ENCODE measurements around the gene DHRS4L2.
"Not testable (repeated sequence)": the region's sequence is repeated elsewhere in the genome, so short reads cannot be mapped to it uniquely, and the experiment has no call there.

DHRS4L2 gene

GRCh38 chr14:23988607-23989363 is at the start of gene DHRS4L2:
Gene DHRS4L2, plus strand, starts transcription at chr14:23988929. Its CDS starts 19 bp downstream, at chr14:23988948.
- DNase-seq (ENCODE audit: low read depth), result peak; percentile 59

GRCh38 chr14:23939607-23940326 is 49.0 kb upstream of the DHRS4L2 start:
- DNase-seq (ENCODE audit: low read depth), result no peak

DNA sequence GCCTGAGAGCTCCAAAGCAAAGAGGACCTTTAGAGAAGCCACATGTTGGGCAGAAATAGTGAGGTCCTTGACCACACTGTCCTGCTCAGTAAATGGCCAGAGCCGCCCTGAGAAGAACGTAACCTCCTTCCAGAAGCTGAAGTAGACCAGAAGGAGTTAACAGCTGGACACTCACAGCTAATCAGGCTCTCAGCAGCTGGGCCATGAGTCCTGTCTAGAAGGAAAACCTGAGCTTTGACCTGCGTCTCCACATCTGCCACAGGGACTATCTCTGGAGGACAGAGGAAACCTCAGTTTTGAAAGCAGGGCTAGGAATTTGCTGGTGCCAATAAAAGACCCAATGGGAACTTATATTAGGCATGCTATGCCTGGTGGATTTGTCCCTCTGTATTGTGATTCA is 47.5 kb upstream of the DHRS4L2 start:
- DNase-seq (ENCODE audit: low read depth), result no peak

- DNase-seq (ENCODE audit: low read depth), result no peak
Measured at GRCh38 chr14:23941669-23942068, 47.1 kb upstream of the DHRS4L2 start.

- no peak for DNase-seq (ENCODE audit: low read depth)
Measured at GRCh38 chr14:23942587-23942986, 46.1 kb upstream of the DHRS4L2 start.

DNA sequence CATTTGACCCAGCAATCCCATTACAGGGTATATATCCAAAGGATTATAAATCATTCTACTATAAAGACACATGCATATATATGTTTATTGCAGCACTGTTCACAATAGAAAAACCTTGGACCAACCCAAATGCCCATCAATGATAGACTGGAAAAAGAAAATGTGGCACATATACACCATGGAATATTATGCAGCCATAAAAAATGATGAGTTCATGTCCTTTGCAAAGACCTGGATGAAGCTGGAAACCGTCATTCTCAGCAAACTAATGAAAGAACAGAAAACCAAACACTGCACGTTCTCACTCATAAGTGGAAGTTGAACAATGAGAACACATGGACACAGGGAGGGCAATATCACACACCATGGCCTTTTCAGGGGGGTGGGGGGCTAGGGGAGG is 39.7 kb upstream of the DHRS4L2 start:
- DNase-seq (ENCODE audit: low read depth), result not testable (repeated sequence)

DNA sequence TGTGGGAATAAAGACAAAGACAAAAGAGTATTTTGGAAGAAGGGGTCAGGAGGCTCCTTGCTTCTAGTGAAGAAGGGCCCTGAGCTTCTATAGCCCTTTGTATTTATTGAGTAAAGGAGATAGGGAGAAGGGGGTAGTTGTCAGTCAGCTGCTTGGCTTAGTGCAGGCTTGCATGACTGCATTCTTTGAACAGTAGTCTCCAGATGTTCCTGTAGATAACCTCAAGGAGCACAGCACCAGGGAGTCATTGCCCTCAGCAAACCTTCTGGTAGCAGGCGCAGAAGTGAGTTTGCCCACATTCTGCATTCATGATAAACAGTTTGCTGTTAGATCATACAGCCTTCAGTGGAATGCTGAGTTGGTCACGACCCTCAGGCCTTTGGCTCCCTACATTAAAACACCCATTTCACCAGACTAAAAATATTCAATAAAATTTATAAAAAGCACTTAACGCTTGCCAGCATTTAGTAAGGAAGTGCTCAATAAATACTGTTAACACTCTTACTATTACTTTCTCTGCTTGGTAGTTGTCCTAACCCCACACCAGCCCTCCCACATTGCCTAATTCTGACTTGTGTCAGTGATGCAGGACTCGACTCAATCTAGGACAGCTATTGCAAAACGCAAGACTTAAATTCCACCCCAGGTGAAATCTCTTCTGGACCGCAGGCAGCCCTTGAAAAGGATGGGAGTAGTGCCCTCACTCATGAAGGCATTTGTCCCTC is 38.2 kb upstream of the DHRS4L2 start:
- no peak for DNase-seq (ENCODE audit: low read depth)

DNA sequence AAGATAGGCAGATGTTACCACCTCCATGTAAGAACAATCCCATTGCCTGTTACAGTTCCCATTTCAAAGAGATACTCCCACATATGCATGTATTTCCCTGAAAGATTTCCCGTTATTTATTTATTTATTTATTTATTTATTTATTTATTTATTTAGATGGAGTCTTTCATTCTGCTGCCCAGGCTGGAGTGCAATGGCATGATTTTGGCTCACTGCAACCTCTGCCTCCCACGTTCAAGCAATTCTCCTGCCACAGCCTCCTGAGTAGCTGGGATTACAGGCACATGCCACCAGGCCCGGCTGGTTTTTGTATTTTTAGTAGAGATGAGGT is 37.6 kb upstream of the DHRS4L2 start:
- not testable (repeated sequence) for DNase-seq (ENCODE audit: low read depth)

GRCh38 chr14:23951590-23952201 is 37.0 kb upstream of the DHRS4L2 start:
- DNase-seq (ENCODE audit: low read depth), result no peak

DNA sequence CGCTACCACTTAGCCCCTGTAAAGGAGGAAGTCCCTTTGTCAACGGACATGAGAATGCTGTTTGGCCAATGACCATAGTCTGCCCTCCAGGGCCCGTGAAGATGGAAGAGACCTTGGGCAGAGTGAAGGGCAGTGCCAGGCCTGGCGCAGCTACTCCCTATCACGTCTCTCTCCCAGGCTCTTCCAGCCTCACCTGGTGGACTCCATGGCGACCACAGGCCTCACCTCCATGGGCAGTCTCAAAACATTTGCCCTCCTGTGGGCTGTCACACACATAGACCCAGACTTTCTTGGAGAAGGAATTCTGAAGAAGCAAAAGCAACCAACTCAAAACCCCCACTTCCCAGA is 35.6 kb upstream of the DHRS4L2 start:
- not testable (repeated sequence) for DNase-seq (ENCODE audit: low read depth)

- peak; percentile 60 for DNase-seq (ENCODE audit: low read depth)
Measured at GRCh38 chr14:23953464-23954278, 35.1 kb upstream of the DHRS4L2 start, which contains the start of gene DHRS4. Gene DHRS4, plus strand, starts transcription at chr14:23953770. Its CDS starts 19 bp downstream, at chr14:23953789.

- DNase-seq (ENCODE audit: low read depth), result not testable (repeated sequence)
Measured at GRCh38 chr14:23954279-23954614, 34.5 kb upstream of the DHRS4L2 start.

DNA sequence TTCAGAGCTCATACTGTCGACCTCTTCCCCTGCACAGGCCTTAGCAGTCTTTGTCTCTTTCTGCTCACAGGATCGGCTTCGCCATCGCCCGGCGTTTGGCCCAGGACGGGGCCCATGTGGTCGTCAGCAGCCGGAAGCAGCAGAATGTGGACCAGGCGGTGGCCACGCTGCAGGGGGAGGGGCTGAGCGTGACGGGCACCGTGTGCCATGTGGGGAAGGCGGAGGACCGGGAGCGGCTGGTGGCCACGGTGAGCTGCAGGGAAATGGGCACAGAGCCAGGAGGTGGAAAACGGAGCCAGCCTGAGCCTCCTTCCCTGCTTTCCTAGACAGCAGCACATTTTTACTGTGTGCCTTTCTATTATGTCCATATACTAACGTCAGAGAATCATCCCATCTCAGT is 33.8 kb upstream of the DHRS4L2 start:
- DNase-seq (ENCODE audit: low read depth), result not testable (repeated sequence)

DNA sequence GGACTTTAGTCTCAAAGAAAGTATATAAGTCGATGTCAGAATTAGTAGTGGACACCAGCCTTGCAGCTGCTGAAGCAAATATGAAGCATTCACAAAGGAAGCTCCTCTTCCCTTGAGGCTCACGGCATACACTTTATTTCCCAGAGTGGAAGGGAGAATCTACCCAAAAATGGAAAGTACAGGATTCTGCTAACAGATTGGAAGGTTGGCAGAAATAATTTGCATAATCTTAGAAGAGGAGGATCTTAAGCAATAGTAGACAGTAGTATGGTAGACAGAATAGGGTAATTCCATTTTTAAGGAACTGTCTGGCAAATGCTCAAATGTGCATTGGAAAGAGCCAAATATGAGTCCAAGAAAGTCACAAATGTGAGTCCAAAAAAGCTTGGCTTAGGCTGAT is 32.9 kb upstream of the DHRS4L2 start:
- DNase-seq (ENCODE audit: low read depth), result not testable (repeated sequence)

DNA sequence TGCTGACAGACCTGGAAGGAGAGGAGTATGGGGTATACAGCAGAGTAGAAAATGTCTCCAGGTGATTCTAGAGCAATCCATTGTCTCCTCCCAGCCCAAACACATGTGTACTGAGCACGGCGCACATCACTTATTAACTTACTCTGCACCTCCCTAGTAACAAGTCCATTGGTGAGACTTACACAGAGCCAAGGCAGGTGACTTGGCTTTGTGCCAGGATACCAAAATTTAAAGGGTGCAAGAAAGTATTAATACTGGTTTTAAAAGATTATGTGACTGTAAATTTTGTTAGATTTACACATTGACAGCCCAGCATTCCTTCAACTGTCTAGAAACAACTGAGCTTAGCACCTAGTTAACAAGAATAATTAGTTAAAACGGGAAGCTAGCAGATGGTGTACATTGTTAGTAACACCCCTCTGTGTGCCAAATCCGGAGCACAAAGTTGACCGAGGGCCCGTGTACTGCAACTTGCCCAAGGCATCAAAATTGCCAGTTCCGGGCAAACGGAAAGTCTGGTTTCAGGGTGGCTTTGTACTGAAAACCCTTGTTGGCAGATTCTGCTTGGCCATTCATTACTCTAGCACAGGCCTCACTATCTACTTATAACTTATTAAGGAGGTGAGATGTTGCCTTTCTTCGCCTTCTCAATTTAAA is 30.7 kb upstream of the DHRS4L2 start:
- DNase-seq (ENCODE audit: low read depth), result not testable (repeated sequence)

DNA sequence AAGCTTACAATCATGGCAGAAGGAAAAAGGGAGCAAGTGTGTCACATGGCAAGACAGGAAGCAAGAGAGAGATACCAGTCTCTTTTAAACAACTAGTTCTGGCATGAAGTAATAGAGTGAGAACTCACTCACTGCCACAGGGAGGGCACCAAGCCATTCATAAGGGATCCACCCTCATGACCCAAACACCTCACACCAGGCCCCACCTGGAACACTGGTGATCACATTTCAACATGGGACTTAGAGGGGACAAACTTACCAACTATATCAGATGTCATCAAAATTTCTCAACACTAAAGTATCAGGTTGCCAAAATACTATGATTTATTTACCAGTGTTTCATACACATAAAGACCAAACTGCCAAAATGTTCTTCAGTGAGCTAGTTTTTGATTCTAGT is 27.8 kb upstream of the DHRS4L2 start:
- not testable (repeated sequence) for DNase-seq (ENCODE audit: low read depth)

- not testable (repeated sequence) for DNase-seq (ENCODE audit: low read depth)
Measured at GRCh38 chr14:23961704-23962103, 27.0 kb upstream of the DHRS4L2 start.

GRCh38 chr14:23969130-23969480 is 19.6 kb upstream of the DHRS4L2 start:
- DNase-seq (ENCODE audit: low read depth), result not testable (repeated sequence)

DNA sequence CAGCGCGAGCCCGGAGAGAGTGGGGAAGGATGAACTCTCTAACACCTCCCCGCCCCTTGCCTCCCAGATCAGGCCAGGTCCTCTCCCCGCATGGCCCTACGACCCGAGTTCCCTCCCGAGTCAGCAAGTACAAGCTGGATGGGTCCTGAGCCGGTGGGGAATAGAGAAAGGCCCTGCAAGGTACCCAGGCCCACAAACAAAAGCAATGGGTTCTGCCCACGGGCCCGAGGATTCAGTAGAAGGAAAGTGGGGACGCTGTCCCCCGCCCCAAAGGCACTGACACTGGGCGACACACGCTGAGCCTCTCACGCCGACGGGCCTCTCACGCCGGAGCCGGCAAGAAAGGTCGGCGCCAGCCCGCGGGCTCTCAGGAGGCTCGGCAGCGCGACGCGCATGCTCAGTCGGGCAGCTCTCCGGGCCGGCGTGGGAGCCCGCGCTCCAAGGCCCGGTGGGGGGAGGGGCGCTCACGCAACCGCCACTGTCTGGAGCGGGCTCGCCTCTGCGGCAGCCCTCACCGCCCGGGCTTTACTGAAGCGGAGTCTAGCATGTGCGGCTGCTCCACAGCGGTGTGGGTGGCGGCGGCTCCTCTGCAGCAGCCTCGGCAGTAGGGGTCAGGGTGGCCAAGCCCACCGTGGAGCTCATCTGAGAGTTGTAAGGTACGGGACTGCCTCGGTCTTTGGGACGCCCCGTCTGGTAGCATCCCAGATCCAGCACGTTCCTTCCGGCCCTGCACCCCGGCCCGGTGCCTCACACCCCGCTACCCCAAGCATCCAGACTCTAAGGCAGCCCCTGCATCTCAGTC is 19.0 kb upstream of the DHRS4L2 start:
- peak; percentile 25 for DNase-seq (ENCODE audit: low read depth)

DNA sequence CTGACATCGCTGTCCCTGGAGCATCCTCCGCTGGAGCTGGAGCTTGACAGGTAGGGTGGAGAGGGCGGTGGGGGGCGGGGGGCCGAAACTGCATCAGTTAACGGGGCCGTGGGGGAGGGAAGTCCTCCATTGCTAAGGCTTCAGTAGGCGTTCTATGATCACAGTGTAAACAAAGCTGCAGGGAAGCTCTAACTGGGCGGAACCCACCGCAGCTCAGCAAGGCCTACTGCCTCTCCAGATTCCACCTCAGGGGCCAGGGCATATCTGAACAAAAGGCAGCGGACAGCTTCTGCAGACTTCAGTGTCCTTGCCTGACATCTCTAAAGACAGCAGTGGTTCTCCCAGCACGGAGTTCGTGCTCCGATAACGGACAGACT is 18.5 kb upstream of the DHRS4L2 start:
- not testable (repeated sequence) for DNase-seq (ENCODE audit: low read depth)
